D721Med (cell line): ENCODE measurements around the gene LPAR1.
"Not testable (repeated sequence)": the region's sequence is repeated elsewhere in the genome, so short reads cannot be mapped to it uniquely, and the experiment has no call there.

Source experiments
- DNase-seq: peaks from one replicate; pipeline ENCODE4 v3.0.0; 2011; ENCODE audit warnings: low spot score; ENCODE audit not compliant: insufficient read length
- FAIRE-seq: peaks from 2 replicates; lab custom pipeline; 2011; peaks lifted over from hg19 to GRCh38; lab: Jason Lieb, UNC
- TF ChIP-seq, protein P1 (sequence below): IDR thresholded peaks from 2 replicates; pipeline ENCODE4 v1.5.1; 2012; ENCODE audit warnings: mild to moderate bottlenecking, control low read depth; ENCODE audit not compliant: insufficient read depth; ENCODE audit errors: missing control alignments

LPAR1 gene

DNA sequence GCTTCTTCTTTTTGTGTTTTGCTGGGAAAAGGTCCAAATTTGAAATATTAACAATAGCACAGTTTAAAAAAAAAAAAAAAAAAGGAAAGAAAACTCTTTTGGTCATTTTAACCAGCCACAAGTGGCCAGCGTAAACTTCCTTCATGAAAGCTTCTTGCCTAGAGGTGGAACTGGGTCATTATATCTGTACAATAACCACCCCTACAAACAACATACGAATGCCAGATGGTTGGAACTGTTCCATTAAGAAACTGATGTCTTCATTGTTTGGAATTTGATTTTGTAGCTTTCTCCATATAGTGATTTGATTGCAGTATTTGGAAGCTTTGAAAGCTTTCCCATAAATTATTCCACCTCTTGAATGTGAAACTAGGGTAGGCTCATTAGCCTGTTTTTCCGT, 18.3 kb upstream of the LPAR1 start:
- TF ChIP-seq, protein P1, sequence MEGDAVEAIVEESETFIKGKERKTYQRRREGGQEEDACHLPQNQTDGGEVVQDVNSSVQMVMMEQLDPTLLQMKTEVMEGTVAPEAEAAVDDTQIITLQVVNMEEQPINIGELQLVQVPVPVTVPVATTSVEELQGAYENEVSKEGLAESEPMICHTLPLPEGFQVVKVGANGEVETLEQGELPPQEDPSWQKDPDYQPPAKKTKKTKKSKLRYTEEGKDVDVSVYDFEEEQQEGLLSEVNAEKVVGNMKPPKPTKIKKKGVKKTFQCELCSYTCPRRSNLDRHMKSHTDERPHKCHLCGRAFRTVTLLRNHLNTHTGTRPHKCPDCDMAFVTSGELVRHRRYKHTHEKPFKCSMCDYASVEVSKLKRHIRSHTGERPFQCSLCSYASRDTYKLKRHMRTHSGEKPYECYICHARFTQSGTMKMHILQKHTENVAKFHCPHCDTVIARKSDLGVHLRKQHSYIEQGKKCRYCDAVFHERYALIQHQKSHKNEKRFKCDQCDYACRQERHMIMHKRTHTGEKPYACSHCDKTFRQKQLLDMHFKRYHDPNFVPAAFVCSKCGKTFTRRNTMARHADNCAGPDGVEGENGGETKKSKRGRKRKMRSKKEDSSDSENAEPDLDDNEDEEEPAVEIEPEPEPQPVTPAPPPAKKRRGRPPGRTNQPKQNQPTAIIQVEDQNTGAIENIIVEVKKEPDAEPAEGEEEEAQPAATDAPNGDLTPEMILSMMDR = no peak
- DNase-seq = no peak
- no peak for FAIRE-seq

DNA sequence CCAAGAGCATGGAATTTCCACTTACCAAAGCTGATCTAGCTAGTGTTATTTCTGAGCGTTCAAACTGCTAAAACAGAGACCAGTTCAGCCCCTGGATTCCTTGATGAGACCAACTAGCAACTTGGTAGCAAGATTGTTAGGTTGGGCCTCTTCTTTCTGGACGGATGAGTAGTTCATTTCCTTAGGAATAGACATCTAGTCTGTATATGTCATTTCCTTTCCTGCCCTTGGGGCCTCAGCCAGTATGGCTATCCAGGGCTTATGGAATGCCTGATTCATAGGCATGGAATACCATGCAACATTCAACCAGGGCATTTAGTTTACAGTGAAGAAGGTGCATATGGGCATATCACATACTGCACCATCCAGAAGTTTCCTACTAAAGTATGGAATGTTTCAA, 14.5 kb upstream of the LPAR1 start:
- TF ChIP-seq, protein P1 = no peak
- DNase-seq (no peak), FAIRE-seq (no peak)

DNA sequence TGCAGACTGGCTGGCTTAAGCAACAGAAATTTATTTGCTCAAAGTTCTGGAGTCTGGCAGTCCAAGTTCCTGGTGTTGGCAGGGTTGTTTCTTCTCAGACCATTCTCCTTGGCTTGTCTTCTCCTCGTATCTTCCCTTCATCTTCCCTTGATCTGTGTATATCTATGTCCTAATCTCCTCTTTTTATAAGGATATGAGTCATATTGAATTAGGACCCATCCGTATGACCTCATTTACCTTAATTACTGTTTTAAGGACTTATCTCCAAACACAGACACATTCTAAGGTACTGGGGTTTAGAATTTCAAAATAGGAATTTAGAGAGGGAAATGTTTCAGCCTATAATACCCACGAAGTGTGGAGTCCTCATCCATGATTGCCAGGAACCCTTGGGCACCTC, 13.1 kb upstream of the LPAR1 start:
- TF ChIP-seq, protein P1 = no peak
- FAIRE-seq = no peak
- DNase-seq = no peak

DNA sequence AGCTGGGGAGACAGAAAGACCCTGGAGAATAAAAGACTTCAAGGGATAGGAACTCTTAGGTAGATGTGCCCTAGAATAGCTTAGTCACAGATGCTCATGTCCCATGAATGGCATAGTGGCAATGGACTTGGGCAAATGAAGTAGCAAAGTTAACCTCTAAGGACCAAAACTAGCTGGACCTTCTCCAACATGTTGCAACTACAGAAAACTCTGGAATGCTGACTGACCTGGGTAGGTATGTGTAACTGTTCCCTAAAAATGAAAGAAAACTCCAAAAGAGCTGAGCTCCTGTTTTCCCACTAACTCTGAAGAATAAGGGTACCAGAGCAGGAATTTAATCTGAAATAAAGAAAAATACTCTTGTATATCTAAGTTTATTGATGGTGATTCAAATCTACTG, 12.5 kb upstream of the LPAR1 start:
- DNase-seq (no peak), FAIRE-seq (no peak)
- TF ChIP-seq, protein P1 = no peak

DNA sequence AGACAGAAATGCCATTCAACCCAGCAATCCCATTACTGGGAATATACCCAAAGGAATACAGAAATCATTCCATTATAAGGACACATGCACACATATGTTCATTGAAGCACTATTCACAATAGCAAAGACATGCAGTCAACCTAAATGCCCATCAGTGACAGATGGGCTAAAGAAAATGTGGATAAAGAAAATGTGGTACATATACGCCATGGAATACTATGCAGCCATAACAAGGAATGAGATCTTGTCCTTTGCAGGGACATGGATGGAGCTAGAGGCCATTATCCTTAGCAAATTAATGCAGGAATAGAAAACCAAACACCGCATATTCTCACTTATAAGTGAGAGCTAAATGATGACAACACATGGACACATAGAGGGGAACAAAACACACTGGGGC, 9.0 kb upstream of the LPAR1 start:
- DNase-seq, FAIRE-seq: not testable (repeated sequence)

DNA sequence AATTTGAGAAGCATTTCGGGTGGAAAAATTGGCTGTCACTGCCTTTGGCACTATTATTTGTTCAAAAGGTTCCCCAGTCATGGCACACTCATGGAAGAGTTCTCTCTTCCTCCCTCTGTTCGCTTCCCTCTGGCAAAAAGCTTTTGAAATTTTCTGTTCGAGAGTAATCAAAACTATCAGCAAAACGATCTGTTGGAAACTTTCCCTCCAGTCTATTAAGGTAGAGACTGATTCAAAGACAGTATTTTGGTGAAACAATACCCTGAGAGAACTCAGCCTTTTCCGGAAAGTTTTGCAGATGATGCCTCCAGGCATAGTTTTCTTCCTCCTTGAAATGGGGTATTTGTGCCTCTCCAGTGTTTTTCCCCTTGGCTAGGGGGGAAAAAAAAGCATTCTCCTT, 3.6 kb upstream of the LPAR1 start:
- TF ChIP-seq, protein P1 = no peak
- DNase-seq = no peak
- FAIRE-seq = no peak

DNA sequence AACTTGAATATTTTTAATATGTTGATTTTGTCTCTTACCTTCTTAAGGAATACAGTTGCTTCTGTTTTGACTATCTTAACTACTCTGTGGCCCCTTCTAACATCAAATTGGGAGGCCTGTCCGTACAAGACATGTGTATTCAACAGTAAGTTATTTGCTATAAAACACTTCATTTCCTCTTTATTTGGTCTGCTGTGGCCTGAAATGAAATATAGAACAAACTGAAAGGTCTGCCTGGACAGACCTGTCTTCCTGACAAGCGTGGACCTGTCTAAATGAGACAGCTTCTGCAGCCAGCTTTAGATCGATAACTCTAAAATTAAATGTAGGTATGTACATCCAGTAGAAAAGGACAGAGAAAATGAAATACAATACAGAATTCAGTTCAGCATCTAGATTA, 2.2 kb upstream of the LPAR1 start:
- TF ChIP-seq, protein P1 = no peak
- FAIRE-seq (no peak), DNase-seq (no peak)
